H1 (cell line): ENCODE results near the gene LCAT.

Experiments used
- BRCA1 ChIP-seq: IDR thresholded peaks from 2 replicates; pipeline ENCODE4 v1.6.1; 2012; ENCODE audit warnings: low read depth, low read length, improper control_type of control experiment
- CEBPB ChIP-seq: IDR thresholded peaks from 2 replicates; pipeline ENCODE4 v1.6.1; 2012; ENCODE audit warnings: low read depth, low read length
- CHD7 ChIP-seq: fragments of 300-600 bp; sonication (generic); IDR thresholded peaks from 2 replicates; pipeline ENCODE4 v1.7.1; 2012; ENCODE audit warnings: low read length, moderate library complexity, mild to moderate bottlenecking, inconsistent platforms; ENCODE audit not compliant: insufficient replicate concordance
- CTCF ChIP-seq, 3 experiments: IDR thresholded peaks; 1 replicate in 2 of 3; 2 replicates in 1 of 3; pipeline versions ENCODE4 v1.5.1 to v1.6.1; 2011; ENCODE audit warnings: low read length in 3 of 3, mild to moderate bottlenecking in 3 of 3, inconsistent platforms in 2 of 3, low read depth in 1 of 3, moderate library complexity in 1 of 3; ENCODE audit not compliant: insufficient read depth in 1 of 3; ENCODE audit errors: control extremely low read depth in 1 of 3
- EZH2 ChIP-seq: fragments of 200-600 bp; sonication (generic); IDR thresholded peaks from 2 replicates; pipeline ENCODE4 v1.7.1; 2012; ENCODE audit warnings: low read depth, mild to moderate bottlenecking, moderate library complexity, low read length, inconsistent platforms; ENCODE audit not compliant: severe bottlenecking
- POLR2A ChIP-seq, 2 experiments: IDR thresholded peaks; 1 replicate in 1 of 2; 2 replicates in 1 of 2; pipeline ENCODE4 v1.6.1; 2011; ENCODE audit warnings: low read depth in 2 of 2, low read length in 2 of 2, mild to moderate bottlenecking in 2 of 2; ENCODE audit errors: control extremely low read depth in 1 of 2
- POLR2AphosphoS5 ChIP-seq: IDR thresholded peaks from 2 replicates; pipeline ENCODE4 v1.6.1; 2011; ENCODE audit warnings: low read depth, low read length
- TAF1 ChIP-seq: IDR thresholded peaks from 2 replicates; pipeline ENCODE4 v1.6.1; 2011; ENCODE audit warnings: mild to moderate bottlenecking, low read depth, low read length
- TCF12 ChIP-seq: IDR thresholded peaks from 2 replicates; pipeline ENCODE4 v1.6.1; 2011; ENCODE audit warnings: low read depth, mild to moderate bottlenecking, low read length
- ZNF274 ChIP-seq: IDR thresholded peaks from 2 replicates; pipeline ENCODE4 v1.7.0; 2012; ENCODE audit warnings: low read length, borderline replicate concordance; ENCODE audit errors: extremely low read depth

- TF ChIP-seq BRCA1, result no peak
- no peak for TF ChIP-seq POLR2A (IDR thresholded peaks at IDR 0.05; ENCODE audit: control extremely low read depth in 1 of 2, low read depth in 2 of 2, low read length in 2 of 2)
- TF ChIP-seq CTCF (IDR thresholded peaks at IDR 0.05; ENCODE audit: control extremely low read depth in 1 of 3, insufficient read depth in 1 of 3, low read depth in 1 of 3, low read length in 3 of 3), result peak in 2 of 3 experiments; percentile 8 to 43; a peak in 1 of 4 replicates
- TF ChIP-seq ZNF274, result no peak
- no peak for TF ChIP-seq TAF1
- TF ChIP-seq EZH2, result no peak
- TF ChIP-seq POLR2AphosphoS5, result no peak
- no peak for TF ChIP-seq CEBPB
- no peak for TF ChIP-seq TCF12
- TF ChIP-seq CHD7, result no peak
These were observed 12.0 kb downstream of the LCAT start, which contains the start of gene CTRL for GRCh38 chr16:67931712-67932461.
